RPMI8226 (cell line): ENCODE measurements around the gene ADAT2.
"Not testable (repeated sequence)": the region's sequence is repeated elsewhere in the genome, so short reads cannot be mapped to it uniquely, and the experiment has no call there.

Experiments used
- DNase-seq: peaks from one replicate; pipeline ENCODE4 v3.0.0-alpha.2; 2015

The ADAT2 gene

DNA sequence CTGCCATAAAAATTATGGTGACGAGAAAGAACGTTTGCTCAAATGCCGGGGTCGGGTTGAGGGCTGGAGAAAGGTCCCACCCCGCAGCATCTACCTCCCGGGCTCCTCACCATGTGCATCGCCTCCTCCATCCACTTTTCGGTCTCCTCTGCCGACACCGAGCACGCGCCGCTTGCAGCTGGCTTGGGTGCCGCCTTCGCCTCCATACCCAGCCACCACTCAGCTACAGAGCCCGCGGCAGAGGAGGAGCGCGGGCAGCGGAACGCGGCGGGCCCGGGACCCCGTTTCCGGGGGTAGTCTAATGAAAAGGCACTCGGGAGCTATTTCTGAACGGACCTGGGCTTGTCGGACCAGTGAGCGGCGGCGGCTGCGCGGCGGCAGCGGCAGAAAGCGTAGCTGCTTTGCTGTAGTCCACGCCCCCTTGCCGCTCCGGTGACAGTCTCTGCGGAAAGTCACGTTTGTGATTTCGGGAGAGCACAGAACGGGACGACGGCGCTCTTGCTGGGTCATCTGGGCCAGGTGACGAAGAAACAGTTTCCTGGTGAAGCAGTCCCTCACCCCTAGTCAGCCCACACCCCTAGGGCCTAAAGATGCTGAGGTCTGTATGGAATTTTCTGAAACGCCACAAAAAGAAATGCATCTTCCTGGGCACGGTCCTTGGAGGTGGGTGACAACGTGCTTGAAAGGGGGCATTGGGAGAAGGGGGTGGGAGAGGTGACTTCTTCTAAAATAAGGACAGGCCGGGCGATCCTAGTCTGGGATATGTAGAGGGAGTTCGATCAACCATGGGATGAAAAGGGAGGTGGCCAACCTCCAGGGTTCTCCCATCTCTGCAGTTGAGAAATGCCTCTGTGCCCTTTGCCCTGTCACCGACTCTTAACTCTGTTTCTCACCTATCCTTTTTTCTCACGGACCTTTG, at the start of gene ADAT2, which contains the start of gene PEX3:
TSS of gene ADAT2 (minus strand) at position 243 of the 919 bp plus-strand sequence. CDS start at position 206, 37 bp downstream.
TSS of gene PEX3 (plus strand) at position 353 of the 919 bp plus-strand sequence. CDS start at position 591, 238 bp downstream.
- DNase-seq = peak; percentile 91

DNA sequence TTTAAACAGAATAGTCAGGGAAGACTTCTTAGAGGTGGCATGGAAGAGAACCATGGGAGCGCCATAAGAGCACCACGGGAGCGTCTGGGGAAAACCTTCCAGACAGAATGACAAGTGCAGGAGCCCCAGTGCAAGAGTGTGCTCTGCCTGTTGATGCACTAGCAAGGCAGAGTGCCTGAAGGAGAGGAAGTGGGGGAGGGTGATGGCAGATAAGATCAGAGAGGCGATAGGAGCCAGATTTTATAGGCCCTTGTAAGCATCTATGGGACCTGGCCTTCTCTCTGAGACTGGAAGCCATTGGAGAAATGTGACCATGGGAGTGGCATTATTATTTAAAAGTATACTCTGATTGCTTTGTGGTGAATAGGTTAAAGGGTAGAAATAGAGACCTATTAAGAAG, 47.9 kb upstream of the ADAT2 start:
- no peak for DNase-seq

DNA sequence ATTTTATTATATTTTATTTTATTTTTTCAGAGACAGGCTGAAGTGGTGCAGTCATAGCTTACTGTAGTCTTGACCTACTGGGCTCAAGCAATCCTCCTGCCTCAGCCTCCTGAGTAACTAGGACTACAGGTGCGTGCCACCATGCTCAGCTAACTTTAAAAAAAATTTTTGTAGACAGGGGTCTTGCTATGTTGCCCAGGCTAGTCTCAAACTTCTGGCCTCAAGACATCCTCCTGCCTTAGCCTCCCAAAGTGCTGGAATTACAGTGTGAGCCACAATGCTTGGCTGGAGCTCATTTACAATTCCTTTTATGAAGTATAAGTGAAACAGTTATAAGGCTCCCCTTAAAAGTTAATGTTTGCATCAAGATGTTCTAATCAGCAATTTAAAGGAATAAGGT, 46.5 kb upstream of the ADAT2 start:
- no peak for DNase-seq

DNA sequence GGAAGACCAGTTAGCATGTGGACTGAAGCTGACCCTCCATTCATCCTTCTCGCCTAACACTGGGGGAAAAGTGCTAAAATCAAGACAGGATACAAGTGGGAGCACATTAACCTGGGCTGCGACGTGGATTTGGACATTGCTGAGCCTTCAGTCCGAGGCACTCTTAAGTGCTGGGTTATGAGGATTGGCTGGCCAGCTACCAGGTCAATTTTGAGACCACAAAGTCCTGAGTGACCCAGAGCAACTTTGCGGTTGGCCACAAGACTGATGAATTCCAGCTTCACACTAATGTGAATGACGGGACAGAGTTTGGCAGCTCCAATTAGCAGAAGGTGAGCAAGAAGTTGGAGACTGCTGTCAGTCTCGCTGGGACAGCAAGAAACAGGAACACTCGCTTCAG, 40.3 kb upstream of the ADAT2 start:
- no peak for DNase-seq

DNA sequence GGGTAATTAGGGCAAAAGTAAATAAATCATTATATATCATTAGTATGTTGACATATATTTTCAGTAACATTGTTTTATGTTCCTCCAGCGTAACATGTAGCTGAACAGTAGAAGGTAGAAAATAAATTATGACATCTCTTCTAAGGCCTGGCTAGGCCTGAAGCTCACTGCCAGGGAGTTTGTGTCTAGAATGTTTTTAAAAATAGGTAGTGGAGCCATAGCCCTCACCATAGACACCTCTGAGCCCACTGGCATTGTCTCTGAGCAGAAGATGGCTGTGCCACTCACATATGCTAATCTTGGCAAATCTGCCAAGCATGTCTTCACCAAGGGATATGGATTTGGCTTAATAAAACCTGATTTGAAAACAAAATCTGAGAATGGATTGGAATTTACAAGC, 39.7 kb upstream of the ADAT2 start:
- no peak for DNase-seq

DNA sequence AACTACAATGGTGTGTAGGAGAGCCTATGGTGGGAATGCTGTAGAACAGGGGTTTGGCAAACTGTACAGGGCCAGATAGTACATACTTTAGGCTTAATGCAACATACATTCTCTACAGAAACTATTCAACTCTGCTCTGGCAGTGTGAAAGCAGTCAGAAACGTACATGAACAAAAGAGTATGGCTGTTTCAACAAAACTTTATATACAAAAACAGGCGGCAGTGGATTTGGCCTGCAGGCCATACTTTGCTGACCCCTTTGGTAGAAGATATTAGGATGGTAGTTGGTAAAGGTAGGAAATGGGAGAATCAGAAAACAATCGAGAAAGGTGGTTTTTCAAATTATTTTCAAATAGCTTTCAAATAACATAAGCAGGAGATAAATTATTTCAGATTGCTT, 36.3 kb upstream of the ADAT2 start:
- DNase-seq = no peak

DNA sequence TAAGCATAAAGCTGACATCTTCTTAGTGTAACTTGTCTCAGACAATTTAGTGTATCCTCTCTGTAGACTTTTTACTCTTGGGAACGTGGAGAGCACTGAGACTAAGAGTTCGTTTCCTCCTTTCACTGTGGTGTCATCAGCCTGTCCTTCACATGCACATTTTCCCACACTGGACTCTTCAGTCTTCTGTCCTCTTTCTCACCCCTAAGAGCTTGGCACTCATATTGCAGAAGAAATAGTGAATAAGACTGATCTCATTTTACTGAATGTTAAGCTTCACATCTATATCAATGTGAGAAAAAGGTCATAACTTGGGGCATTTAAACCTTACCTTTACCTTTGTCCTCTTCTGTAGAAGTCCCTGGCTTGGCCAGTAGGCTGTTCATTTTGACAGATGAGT, 35.5 kb upstream of the ADAT2 start:
- no peak for DNase-seq

DNA sequence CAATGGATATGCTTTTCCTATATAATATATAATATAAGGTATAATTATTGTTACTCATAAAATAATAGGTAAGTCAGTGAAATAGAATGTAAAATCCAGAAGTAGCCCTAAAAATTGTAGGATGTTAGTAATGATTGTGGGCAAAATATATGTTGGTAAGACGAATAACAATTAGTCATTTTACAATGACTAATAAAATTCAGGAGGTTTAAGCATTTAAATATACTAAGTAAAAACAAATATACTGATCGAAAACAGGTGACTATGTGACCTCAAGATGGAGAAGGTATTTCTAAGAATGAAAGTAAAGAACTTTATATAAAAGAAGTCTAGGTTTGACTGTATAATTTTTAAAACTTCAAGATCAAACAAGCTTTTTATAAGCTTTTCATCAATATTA, 32.1 kb upstream of the ADAT2 start:
- DNase-seq = no peak

DNA sequence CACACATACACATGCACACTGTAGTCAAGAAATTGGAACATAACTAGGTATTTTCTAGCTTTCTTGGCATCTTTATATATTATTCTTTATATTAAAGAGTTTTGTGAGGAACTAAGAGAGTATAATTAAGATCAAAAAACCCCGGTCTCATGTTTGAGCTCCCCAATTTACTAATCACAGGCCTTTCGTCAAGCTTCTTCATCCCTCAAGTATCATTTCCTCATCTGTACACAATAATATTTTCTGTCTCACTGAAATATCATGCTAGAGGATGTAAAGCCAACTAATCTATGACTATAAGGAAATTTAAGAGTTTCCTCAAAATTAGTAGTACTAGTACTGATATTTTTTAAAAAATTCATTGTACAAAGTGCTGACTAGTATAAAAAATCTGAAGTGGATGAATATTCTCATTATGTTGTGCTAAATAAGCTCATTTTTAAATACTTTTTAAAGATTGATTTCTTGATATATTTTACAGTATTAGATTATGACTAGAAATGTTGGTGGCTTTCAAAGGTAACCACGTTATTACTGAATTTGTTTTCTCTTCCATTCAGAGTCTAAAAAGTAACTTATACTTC, 28.1 kb upstream of the ADAT2 start:
- no peak for DNase-seq

DNA sequence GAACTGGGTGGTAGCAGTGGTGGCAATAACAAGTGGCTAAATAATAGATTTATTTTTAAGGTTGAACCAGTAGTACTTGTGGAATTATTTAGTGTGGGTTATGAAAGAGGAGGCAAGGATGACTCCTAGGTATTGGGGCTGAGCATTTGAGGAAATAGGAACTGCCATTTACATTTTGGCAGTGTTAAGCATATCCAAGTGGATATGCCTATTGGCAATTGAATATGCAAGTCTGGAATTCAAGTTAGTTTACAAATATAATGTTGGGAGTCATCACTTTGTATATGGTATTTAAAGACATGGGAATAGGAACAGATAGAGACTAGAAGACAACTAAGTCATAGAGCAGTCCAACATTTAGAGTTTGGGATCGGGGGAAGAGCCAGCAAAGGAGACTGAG, 26.1 kb upstream of the ADAT2 start:
- no peak for DNase-seq

DNA sequence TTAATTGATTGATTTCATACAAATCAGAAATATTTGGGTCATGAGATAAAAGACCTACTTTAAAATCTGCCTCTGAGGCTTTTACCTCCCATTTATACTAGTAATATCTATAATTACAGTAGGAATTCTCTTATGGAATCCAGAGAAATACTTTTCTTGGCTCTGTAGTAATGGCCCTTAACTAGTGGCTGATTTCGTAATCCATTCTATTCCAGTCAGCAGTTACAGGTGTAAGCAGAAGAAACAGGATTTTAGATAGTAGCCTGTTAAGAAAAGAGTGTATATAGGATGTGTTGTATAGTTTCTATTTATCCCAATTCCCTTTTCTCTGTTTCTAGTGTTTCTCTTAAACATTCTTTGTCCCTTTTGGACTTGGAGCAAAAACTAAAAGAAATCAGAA, 21.3 kb upstream of the ADAT2 start:
- DNase-seq = no peak

DNA sequence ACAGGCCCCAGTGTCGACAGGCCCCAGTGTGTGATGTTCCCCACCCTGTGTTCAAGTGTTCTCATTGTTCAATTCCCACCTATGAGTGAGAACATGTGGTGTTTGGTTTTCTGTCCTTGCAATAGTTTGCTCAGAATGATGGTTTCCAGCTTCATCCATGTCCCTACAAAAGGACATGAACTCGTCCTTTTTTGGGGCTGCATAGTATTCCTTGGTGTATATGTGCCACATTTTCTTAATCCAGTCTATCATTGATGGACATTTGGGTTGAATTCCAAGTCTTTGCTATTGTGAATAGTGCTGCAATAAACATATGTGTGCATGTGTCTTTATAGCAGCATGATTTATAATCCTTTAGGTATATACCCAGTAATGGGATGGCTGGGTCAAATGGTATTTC, 18.3 kb upstream of the ADAT2 start:
- not testable (repeated sequence) for DNase-seq

DNA sequence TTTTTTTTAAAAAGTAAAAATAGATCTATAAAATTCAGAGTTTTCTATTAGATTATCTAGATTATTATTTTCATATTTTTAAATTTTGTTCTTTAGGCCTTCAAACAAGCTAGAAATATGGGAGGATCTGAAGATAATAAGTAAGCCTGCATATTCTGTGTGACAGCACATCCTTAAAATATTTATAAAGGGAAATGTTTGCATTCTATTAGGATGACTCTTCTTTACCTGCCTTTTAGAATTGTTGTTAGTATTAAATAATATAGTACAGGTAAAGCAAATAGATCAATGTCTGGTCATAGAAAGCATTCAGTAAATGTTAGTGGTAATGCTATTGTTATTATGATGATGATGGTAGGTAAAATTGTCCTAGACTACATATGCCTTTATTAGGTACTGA, 17.5 kb upstream of the ADAT2 start:
- no peak for DNase-seq

DNA sequence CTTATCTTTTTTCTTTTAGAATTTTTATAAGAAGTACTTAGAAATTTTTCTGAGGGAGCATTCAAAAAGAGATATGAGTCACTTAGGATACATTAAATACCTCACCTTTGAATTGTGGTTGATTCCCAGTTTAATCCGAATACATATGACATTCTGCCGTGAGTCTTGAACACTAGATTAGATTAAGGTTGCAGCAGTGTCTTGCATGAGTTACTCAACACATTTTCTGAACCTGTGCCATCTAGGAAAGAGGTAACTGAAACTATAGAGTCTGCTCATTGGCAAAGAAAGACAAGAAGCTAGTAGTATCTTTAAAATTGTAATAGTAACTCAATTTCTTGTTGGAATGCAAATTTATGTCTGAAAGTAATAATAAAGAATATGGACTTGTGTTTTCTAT, 15.1 kb upstream of the ADAT2 start:
- DNase-seq = no peak

DNA sequence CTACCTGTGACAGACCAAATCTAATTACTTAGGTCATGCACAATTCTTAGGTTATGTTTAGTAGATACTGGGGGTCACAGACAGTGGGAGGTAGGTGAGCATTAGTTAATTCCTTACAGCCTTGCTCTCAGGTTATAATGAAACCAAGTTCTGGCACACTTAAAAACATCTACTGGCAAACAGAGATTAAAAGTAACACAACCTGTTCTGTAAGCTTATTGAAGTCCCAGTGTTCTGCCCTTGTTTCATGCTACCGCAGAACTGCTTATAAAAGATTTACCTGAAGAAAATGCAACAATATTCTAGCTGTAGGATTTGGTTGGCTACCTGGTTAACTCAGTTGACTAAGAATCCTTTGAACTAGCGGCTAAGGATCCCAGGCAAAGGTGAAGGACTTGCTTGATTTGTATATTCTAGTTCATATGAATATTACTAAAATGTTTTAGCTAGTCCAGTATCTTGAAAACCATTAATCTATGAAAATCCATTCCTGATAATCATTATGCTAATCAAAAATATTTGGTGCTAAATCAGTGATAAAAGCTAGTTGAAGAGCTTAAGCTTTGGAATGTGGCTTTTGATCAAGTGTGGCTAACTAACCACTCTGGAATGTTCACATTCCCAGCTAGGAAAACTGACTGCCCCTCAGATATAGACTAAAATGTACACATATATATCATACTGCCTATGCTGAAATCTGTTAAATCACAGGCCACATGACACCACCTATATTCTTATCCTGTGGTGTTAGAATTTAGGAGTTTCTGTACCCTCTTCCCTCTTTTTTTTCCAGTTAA, 7.3 kb upstream of the ADAT2 start:
- DNase-seq = no peak

DNA sequence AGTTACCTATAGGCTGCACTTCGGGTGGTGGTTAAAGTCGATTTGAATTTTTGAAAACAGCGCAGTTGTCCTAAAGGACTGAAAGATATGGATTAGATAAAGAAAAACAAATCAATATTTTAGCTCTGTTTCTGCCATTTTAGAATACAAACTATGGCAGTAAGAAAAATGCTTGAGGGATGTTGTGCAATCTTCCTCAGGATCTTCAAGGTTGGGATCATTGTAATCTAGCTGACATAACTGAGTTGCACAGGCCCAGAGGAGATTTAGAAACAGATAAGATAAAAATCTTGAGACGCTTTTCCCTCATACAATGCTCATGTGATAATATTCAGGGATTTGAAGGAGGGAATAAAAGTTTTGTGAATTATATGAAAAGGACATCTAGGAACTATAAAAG, 1.0 kb upstream of the ADAT2 start:
- no peak for DNase-seq

DNA sequence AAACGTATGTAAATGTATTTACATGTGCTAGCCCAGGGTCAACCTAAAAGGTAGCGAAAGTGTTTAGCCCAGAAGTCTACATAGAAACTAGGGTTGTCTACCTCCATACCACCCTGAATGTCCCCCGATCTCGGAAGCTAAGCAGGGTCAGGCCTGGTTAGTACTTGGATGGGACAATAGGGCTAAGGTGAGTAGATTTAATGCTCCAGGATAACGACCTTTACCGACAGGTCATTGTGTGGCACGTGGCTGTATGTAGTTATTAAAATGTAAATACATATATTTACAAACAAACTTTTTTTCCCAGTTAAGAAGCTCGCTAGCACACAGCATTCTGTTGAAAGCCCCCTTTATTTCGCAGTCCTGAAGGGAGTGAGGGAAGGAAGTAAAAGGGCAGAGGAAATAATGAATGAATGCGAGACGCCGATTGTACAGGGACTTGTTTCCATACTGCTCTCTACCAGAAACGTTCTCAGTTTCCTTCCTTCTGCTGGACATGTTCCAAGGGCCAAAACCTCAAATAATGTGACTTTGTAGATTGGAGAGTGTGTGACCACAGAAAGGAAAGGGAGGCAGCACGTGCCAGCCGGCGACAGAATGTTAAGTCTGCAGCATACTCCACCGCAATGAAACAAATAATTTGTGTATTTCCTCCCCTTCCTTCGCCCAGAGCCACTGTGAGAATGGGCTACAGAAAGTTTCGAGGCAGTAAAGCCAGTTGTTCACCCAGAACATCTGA, 612 bp downstream of the ADAT2 start:
- DNase-seq = peak; percentile 68

DNA sequence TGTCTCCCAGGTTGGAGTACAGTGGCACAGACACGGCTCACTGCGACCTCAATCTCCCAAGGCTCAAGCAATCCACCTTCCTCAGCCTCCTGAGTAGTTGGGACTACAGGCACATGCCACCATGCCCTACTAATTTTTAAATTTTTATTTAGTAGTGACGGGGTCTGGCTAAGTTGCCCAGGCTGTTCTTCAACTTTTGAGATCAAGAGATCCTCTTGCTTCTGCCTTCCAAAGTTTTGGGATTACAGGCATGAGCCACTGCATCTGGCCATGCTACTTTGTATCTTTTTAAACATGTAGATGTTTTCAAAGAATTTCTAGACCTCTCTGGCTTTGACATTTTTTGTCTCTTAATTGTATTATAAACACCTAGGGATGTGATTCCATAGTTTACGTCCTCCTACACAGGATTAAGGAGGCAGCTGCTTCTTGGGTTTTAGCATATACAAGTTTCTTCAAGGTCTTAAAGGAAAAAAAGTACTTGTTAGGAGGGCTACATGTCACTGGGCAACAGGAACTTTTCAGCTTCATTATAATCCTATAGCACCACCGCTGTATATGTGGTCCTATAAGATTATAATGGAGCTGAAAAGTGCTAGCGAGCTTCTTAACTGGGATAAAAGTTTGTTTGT, 1.3 kb downstream of the ADAT2 start:
- no peak for DNase-seq

DNA sequence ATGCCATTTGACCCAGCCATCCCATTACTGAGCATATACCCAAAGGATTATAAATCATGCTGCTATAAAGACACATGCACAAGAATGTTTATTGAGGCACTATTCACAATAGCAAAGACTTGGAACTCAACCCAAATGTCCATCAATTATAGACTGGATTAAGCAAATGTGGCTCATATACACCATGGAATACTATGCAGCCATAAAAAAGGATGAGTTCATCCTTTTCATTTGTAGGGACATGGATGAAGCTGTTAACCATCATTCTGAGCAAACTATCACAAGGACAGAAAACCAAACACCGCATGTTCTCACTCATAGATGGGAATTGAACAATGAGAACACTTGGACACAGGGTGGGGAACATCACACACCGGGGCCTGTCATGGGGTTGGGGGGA, 2.6 kb downstream of the ADAT2 start:
- not testable (repeated sequence) for DNase-seq

DNA sequence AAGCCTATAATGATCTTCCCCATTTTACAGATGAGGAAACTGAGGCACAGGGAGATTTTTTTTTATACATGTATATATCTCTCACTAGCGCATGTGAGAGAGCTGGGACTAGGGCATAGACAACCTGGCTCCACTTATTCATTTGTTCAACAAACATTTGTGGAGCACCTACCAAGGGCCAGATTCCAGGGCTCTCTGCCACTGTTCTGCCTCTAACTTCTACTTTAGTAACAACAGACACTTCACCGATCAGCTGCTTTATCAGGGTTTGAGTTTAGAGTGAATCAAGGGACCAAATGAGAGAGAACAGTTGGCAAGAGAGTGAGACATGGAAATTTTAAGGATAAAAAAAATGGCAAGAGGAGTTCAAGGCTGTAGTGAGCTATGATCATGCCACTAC, 7.4 kb downstream of the ADAT2 start:
- DNase-seq = no peak

DNA sequence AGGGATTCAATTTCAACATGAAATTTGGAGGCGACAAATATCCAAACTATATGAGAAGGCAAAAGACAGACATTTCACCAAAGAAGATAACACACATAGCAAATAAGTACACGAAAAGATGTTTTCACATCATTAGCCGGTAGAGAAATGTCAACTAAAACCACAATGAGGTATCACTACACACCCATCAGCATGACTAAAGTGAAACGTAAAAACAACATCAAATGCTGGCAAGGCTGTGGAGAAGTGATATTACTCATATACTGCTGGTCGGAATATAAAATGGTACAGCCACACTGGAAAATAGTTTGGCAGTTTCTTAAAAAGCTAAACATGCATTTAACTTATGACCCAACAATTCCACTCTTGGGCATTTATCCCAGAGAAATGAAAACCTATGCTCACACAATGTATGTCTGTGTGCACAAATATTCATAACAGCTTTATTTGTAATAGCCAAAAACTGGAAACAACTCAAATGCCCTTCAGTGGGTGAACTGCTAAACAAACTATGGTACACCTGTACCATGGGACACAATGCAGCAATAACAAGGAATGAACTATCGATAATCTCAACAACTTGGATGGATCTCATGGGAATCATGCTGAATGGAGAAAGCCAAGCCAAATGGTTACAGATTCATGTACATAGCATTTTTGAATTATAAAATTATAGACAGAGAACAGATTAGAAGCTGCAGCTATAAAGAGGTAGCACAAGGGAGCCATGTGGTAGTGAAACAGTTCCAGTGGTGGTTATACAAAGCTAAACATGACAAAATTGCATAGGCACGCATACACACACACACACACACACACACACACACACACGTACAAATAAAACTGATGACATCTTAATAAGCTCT, 8.6 kb downstream of the ADAT2 start:
- no peak for DNase-seq
